ENCODE data around the gene FBXW11. TPM values are rescaled to one million over a fixed set of nuclear protein-coding genes. Genes with fewer than 3 reads are reported as not detected.
"Not testable (repeated sequence)": the region's sequence is repeated elsewhere in the genome, so short reads cannot be mapped to it uniquely, and the experiment has no call there.

The FBXW11 gene
- total RNA-seq, 2 donors from 2014 or later: 43.2 to 55.2 TPM

DNA sequence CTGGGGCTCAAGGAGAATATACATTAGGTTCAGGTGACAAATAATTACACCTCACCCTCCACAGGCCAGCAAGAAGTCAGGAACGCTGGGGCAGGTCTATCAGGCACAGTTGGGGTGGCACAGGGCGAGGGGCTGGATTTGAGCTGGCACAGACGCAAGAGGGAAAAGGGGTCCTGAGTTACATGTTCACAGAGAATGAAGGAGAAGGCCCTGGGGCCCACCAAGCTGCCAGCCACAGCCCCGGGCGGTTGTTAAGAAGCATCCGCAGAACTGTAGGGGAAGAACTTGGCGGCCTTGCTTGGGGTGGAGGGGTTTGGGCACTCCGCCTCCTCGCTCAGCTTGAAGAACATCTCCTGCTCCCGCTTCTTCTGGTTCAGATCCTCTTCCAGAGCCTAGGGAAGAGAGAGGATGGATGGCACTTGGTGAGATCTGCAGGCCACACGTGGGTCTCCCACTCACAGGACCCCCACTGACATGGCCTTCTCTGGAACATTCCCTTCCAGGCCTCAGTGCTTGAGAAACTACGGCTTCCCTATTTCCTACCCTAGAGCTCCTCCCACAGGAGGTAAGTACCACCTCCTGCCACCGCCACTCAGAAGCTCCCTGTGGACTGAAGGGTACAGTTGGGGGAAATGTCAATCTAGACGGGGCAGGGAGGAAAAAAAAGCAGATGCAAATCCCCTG lies 38.3 kb upstream of the FBXW11 start:
- Mint-ChIP-seq H3K27ac (peak overlapping the region; percentile 42), H3K27me3 (ENCODE audit: low read depth) (no peaks in the 10 kb centered on the region), H3K4me1 (ENCODE audit: low read depth) (peaks cover 29% of the 10 kb centered on the region), H3K9me3 (no peaks in the 10 kb centered on the region), H3K36me3 (ENCODE audit: insufficient read depth in 2 of 2) (peaks cover 5 to 18% of the 10 kb centered on the region in 2 donors), H3K4me3 (no peak overlapping the region)
- DNase-seq: no peak
- no peak for ATAC-seq (replicated peaks in 1 of 2)

DNA sequence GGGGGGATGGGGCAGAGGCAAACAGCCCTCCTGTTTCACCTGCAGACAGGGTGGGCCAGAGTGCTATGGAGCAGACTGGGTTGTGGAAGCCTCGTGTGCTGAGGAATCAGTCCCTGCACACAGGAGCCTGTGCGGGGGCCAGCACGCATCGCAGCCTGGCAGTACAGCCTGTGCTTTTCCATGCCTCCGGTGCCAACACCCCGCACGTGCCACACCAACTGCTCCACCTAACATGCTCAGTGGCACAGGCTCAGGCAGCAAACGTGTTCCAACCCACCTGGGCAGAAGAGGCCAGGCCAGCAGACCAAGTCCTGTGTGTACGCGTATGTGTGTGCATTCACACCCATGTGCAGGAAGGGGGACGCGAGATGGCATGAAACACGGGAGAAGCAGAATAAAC lies 37.4 kb upstream of the FBXW11 start:
- peaks cover 24% of the 10 kb centered on the region for H3K4me1 Mint-ChIP-seq (ENCODE audit: low read depth)
- H3K27me3 Mint-ChIP-seq (ENCODE audit: low read depth): no peaks in the 10 kb centered on the region
- DNase-seq (no peak), ATAC-seq (replicated peaks in 1 of 2) (no peak)
- H3K36me3 Mint-ChIP-seq (ENCODE audit: insufficient read depth in 2 of 2): peaks cover 5 to 13% of the 10 kb centered on the region in 2 donors
- H3K9me3 Mint-ChIP-seq: no peaks in the 10 kb centered on the region
- H3K4me3 Mint-ChIP-seq: no peak overlapping the region
- H3K27ac Mint-ChIP-seq: no peak overlapping the region

DNA sequence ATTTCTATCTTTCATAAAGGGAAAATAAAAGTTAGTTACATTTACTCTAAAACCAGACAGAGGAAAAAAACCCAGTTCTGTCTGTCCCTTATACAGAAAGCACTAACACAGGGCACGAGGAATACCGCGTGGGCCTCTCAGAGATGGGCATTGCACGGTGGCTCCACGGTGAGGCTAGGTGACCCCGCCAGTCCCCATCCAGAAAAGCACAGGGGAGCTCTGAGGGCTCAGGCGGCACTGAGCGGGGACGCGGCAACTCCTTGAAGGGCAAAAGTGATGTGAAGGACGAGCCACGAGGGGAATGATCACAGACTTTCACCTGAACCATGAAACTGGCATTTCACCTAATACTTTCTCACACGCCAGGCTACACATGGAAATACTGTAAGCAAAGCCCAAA lies 35.7 kb upstream of the FBXW11 start:
- ATAC-seq (replicated peaks in 1 of 2) (no peak), DNase-seq (no peak)
- Mint-ChIP-seq H3K27me3 (ENCODE audit: low read depth) (no peaks in the 10 kb centered on the region), H3K4me3 (no peak overlapping the region), H3K9me3 (no peaks in the 10 kb centered on the region), H3K4me1 (ENCODE audit: low read depth) (peaks cover 10% of the 10 kb centered on the region), H3K27ac (no peak overlapping the region), H3K36me3 (ENCODE audit: insufficient read depth in 2 of 2) (peaks cover 0 to 9% of the 10 kb centered on the region in 2 donors)

DNA sequence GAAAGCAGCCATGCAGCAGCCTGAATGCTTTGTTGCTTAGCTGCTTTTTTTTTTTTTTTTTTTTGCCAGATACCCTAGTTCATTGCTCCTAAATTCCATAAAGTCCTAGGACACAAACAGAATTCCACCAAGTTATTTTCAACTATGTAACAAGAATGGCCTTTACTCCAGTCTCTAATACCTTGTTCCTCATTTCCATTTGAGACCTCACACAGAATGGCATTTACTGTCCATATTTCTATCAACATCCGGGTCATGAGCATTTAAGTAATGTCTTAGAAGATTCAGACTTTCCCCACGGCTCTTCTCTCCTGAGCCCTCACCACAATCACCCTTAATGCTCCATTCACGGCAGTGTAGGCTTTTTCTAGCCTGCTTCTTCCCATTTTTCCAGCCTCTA lies 31.7 kb upstream of the FBXW11 start:
- H3K27me3 Mint-ChIP-seq (ENCODE audit: low read depth): no peaks in the 10 kb centered on the region
- DNase-seq (no peak), ATAC-seq (replicated peaks in 1 of 2) (no peak)
- H3K27ac Mint-ChIP-seq: peak overlapping the region; percentile 43
- peaks cover 0 to 2% of the 10 kb centered on the region in 2 donors for H3K36me3 Mint-ChIP-seq (ENCODE audit: insufficient read depth in 2 of 2)
- no peak overlapping the region for H3K4me3 Mint-ChIP-seq
- H3K9me3 Mint-ChIP-seq: no peaks in the 10 kb centered on the region
- H3K4me1 Mint-ChIP-seq (ENCODE audit: low read depth): peaks cover 25% of the 10 kb centered on the region

DNA sequence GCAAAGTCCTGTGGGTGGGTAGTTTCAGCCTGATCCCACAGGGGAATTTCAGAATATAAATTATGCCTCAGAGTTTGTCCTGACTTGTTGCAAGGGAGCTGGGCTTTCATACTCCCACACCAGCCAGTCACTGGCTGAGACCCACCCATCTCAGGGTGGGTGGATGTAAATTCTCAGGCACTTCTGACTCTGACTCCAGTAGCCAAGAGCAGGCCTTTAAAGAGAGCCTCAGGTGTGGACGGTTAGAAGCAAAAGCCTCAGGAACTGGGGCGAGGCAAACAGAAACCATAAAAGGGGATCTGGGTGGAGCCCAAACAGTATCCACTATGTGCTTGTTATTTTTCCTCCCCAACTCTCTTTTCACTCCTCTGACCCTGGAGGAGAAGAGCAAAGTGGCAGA lies 28.6 kb upstream of the FBXW11 start:
- Mint-ChIP-seq H3K27me3 (ENCODE audit: low read depth) (no peaks in the 10 kb centered on the region), H3K4me3 (no peak overlapping the region), H3K4me1 (ENCODE audit: low read depth) (peaks cover 23% of the 10 kb centered on the region), H3K27ac (no peak overlapping the region), H3K9me3 (peaks cover 6 to 8% of the 10 kb centered on the region in 2 donors), H3K36me3 (ENCODE audit: insufficient read depth in 2 of 2) (peaks cover 9 to 15% of the 10 kb centered on the region in 2 donors)
- ATAC-seq (replicated peaks in 1 of 2) (peak; percentile 44 to 54), DNase-seq (no peak)

DNA sequence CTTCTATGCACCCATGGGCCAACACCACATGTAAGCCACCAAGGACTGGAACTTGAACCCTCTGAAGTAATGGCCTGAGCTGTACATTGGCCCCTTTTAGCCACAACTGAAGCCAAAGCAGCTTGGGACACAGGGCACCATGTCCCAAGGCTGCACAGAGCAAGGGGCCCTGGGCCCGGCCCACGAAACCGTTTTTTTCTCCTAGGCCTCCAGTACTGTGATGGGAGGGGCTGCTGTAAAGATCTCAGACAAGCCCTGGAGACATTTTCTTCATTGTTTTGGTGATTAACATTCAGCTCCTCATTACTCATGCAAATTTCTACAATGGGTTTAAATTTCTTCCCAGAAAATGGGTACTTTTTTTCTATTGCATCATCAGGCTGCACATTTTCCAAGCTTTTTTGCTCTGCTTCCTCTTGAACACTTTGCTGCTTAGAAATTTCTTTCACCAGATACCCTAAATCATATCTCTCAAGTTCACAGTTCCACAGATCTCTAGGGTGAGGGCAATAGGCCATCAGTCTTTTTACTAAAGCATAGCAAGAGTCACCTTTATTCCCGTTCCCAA lies 25.5 kb upstream of the FBXW11 start:
- no peak for ATAC-seq (replicated peaks in 1 of 2)

DNA sequence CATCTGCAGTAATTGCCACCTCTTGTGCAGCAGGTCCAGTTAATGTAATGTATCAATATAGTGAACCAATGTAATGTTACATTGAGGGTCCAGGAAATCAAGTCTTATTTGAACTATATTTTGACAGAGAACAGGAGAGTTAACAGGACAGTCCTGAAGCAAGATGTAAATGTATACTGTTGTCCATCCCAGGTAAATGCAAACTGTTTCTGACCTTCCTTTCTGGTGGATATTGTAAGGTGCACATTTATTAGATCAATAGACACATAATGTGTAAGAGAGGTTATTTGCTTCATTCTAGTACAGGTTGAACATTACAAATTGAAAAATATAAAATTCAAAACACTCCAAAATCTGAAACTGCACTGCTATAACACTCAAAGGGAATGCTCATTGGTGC lies 23.4 kb upstream of the FBXW11 start:
- H3K27ac Mint-ChIP-seq: no peak overlapping the region
- H3K4me3 Mint-ChIP-seq: no peak overlapping the region
- H3K27me3 Mint-ChIP-seq (ENCODE audit: low read depth): no peaks in the 10 kb centered on the region
- DNase-seq: no peak
- H3K9me3 Mint-ChIP-seq: peaks cover 6 to 8% of the 10 kb centered on the region in 2 donors
- peaks cover 9 to 14% of the 10 kb centered on the region in 2 donors for H3K36me3 Mint-ChIP-seq (ENCODE audit: insufficient read depth in 2 of 2)
- H3K4me1 Mint-ChIP-seq (ENCODE audit: low read depth): peaks cover 13% of the 10 kb centered on the region
- ATAC-seq (replicated peaks in 1 of 2): no peak

More for the DNA sequence above, 25.5 kb upstream of the FBXW11 start:
- H3K4me3 Mint-ChIP-seq: no peak overlapping the region
- H3K36me3 Mint-ChIP-seq (ENCODE audit: insufficient read depth in 2 of 2): peaks cover 9 to 14% of the 10 kb centered on the region in 2 donors
- no peak for DNase-seq
- peaks cover 6 to 8% of the 10 kb centered on the region in 2 donors for H3K9me3 Mint-ChIP-seq
- H3K4me1 Mint-ChIP-seq (ENCODE audit: low read depth): peaks cover 19% of the 10 kb centered on the region
- H3K27me3 Mint-ChIP-seq (ENCODE audit: low read depth): no peaks in the 10 kb centered on the region
- no peak overlapping the region for H3K27ac Mint-ChIP-seq

DNA sequence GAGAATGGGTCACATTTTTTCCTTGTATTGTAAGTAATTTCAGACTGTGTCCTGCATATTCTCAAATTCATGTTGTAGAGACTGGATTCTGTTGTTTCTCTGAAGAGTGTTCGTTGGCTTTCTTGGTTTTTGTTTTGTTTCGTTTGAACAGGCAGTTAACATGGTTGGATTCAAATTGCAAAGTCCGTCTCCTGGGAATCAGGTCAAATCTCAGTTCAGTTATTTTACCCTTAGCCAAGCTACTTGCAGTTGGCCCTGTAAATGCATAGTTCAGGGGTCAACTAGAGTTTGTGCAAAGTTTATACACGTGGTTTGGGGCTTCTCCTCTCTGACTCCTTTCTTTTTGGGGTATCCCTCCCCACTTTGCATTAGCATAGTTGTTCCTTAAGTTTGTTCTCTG lies 21.7 kb upstream of the FBXW11 start:
- no peak for DNase-seq
- Mint-ChIP-seq H3K27ac (no peak overlapping the region), H3K4me3 (no peak overlapping the region), H3K36me3 (ENCODE audit: insufficient read depth in 2 of 2) (peaks cover 9 to 14% of the 10 kb centered on the region in 2 donors), H3K9me3 (peaks cover 6 to 8% of the 10 kb centered on the region in 2 donors), H3K27me3 (ENCODE audit: low read depth) (no peaks in the 10 kb centered on the region), H3K4me1 (ENCODE audit: low read depth) (peaks cover 2% of the 10 kb centered on the region)
- no peak for ATAC-seq (replicated peaks in 1 of 2)

DNA sequence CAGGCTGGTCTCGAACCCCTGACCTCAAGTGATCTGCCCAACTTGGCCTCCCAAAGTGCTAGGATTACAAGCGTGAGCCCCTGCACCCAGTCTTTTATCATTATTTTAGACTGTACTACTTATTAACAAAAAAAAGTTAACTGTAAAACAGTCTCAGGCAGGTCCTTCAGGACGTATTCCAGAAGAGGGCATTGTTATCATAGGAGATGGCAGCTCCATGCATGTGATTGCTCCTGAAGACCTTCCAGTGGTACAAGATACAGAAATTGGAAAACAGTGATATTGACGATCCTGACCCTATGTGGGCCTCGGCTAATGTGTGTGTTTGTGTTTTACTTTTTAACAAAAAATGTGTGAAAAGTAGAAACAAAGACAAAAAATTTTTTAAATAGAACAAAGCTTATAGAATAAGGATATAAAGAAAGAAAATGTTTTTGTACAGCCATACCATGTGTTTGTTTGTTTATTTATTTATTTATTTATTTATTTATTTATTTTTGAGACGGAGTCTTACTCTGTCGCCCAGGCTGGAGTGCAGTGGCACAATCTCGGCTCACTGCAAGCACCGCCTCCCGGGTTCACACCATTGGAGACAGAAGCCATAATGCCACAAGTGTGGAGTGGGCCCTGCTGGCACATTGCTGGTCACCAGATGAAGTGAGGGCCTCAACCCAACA lies 13.8 kb upstream of the FBXW11 start:
- not testable (repeated sequence) for H3K27me3 Mint-ChIP-seq (ENCODE audit: low read depth); H3K27ac Mint-ChIP-seq; H3K9me3 Mint-ChIP-seq; H3K4me3 Mint-ChIP-seq; H3K36me3 Mint-ChIP-seq (ENCODE audit: insufficient read depth in 2 of 2); ATAC-seq (replicated peaks in 1 of 2); DNase-seq; H3K4me1 Mint-ChIP-seq (ENCODE audit: low read depth)

DNA sequence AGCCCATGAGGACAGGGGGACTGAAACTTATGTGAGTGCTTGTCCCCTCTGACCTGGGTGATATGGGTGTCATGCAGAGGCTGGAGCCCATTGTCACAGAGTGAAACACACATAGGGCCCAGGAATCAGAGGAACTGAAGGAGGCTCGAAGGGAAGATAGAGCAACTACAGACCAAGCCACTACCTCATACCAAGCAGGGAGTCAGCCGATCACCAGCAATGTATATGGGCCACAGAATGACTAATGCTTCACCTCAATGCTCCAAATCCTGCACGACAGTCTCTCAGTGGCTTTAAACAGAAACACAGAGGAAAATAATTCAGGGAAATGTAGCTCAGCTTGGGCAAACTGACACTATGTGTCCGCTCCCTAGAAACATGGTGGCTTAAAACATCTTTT lies 8.9 kb upstream of the FBXW11 start:
- Mint-ChIP-seq H3K27me3 (ENCODE audit: low read depth) (no peaks in the 10 kb centered on the region), H3K36me3 (ENCODE audit: insufficient read depth in 2 of 2) (no peaks in the 10 kb centered on the region), H3K4me1 (ENCODE audit: low read depth) (no peaks in the 10 kb centered on the region), H3K27ac (no peak overlapping the region), H3K9me3 (no peaks in the 10 kb centered on the region), H3K4me3 (no peak overlapping the region)
- peak in 1 of 2 donors; percentile 66 for ATAC-seq (replicated peaks in 1 of 2)
- no peak for DNase-seq

DNA sequence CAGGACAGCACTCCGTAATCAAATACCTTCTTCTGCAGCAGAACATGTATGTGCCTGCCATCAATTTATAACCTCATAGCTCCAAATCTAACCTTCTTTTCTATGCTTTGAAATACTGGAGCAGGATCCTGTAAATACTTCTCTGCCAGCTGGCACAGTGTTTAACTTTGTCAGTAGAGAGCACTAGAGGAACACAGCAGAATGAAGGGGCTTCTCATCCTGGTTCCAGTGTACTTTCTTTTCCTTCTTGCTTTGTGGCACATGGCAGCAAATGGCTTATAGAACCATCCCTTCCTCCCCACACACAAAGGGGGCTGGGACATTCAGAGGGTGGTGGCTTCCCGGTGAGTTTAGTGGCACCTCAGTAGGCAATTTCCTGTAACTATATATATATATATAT lies 3.8 kb upstream of the FBXW11 start:
- Mint-ChIP-seq H3K27ac (no peak overlapping the region), H3K4me3 (no peak overlapping the region)
- no peak for ATAC-seq (replicated peaks in 1 of 2)

DNA sequence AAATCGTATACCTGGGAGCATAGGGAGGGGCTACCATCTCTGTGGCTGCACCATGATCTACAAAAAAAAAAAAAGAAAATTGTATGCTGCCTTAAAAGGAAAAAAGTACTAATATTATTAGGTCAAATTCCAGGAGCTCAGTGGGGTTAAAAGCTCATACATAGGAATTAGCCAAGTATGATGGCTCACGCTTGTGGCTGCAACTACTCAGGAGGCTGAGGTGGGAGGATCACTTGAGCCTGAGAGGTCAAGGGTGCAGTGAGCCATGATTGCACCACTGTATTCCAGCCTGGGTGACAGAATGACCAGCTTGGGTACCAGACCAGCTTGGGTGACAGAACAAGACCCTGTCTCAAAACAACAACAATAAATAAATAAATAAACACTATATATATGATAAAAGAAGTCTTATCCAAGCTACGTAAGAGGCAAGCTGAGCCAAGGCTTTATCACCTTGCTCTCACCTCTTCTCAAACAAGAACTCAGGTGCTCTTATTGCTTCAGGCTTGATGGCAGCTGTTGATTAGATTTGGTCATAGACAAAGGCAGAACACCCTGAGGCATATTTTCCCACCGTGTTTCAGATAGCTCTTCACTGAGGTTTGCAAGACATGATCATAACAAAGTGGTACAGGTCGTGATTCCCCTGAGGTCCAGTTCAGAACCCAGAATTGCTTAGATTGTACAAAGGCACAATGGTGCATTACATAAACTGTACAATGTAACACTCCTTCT lies 3.3 kb upstream of the FBXW11 start:
- Mint-ChIP-seq H3K27me3 (ENCODE audit: low read depth) (no peaks in the 10 kb centered on the region), H3K9me3 (no peaks in the 10 kb centered on the region), H3K27ac (no peak overlapping the region), H3K36me3 (ENCODE audit: insufficient read depth in 2 of 2) (peaks cover 3 to 10% of the 10 kb centered on the region in 2 donors), H3K4me1 (ENCODE audit: low read depth) (peaks cover 24% of the 10 kb centered on the region), H3K4me3 (no peak overlapping the region)
- DNase-seq (no peak), ATAC-seq (replicated peaks in 1 of 2) (no peak)

More for the DNA sequence above, 3.8 kb upstream of the FBXW11 start:
- peaks cover 19% of the 10 kb centered on the region for H3K4me1 Mint-ChIP-seq (ENCODE audit: low read depth)
- no peaks in the 10 kb centered on the region for H3K9me3 Mint-ChIP-seq
- no peak for DNase-seq
- no peaks in the 10 kb centered on the region for H3K27me3 Mint-ChIP-seq (ENCODE audit: low read depth)
- H3K36me3 Mint-ChIP-seq (ENCODE audit: insufficient read depth in 2 of 2): peaks cover 3 to 8% of the 10 kb centered on the region in 2 donors

DNA sequence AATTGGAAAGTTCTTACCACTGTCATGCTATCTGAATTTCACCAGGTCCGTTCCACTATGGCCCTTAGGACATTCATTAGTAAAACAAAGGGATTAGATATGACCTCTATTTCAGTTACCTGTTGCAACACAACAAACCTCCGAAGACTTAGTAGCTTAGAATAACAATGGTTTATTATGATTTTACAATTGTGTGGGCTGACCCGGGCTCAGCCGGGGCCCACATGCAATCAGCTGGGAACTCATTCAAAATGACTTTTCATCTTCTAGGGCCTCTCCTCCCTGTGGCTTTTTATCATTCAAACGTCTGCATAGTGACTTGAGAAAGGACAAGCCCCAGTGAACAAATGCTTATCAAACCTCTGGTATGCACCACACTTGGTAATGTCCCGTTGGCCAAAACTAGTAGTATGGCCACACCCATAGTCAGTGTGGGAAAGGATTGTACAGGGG lies 2.3 kb upstream of the FBXW11 start:
- no peak for ATAC-seq (replicated peaks in 1 of 2)
- Mint-ChIP-seq H3K27me3 (ENCODE audit: low read depth) (no peaks in the 10 kb centered on the region), H3K4me1 (ENCODE audit: low read depth) (peaks cover 31% of the 10 kb centered on the region), H3K4me3 (no peak overlapping the region), H3K27ac (no peak overlapping the region), H3K9me3 (no peaks in the 10 kb centered on the region), H3K36me3 (ENCODE audit: insufficient read depth in 2 of 2) (peaks cover 3 to 10% of the 10 kb centered on the region in 2 donors)
- no peak for DNase-seq

Measured in activated T-cell treated with anti-CD3 and anti-CD28 coated beads, Interleukin-2, amount 50 U/mL, for 72 hours (primary cell).